GM23338 (cell line): ENCODE data around the gene MYCBP2. TPM values are rescaled to one million over a fixed set of nuclear protein-coding genes. Genes with fewer than 3 reads are reported as not detected.

Experiments used
- ATAC-seq: fragments of 200-7000 bp; cut with Tn5 transposase; 3 replicates; pipeline ENCODE4 v1.9.1; 2020
- DNase-seq: peaks from one replicate; pipeline ENCODE4 v3.0.0-alpha.2; 2015; ENCODE audit warnings: low spot score
- H2AFZ ChIP-seq: fragments of 200-600 bp; sonication (generic); 2 replicates; pipeline ENCODE4 v1.8.0; 2016; ENCODE audit warnings: antibody characterized with exemption, mild to moderate bottlenecking, moderate library complexity
- H3F3A ChIP-seq: fragments of 200-600 bp; sonication (generic); replicated peaks from 2 replicates; pipeline ENCODE4 v1.8.0; 2017; ENCODE audit warnings: antibody characterized with exemption, mixed run types, low read depth
- H3K27ac ChIP-seq: fragments of 200-600 bp; sonication (generic); 2 replicates; pipeline ENCODE4 v1.6.1; 2016; ENCODE audit warnings: low read depth
- H3K27me3 ChIP-seq: fragments of 200-600 bp; sonication (generic); 2 replicates; pipeline ENCODE4 v1.8.0; 2016; ENCODE audit warnings: mild to moderate bottlenecking, mixed run types, moderate library complexity; ENCODE audit not compliant: insufficient read depth
- H3K36me3 ChIP-seq: fragments of 200-600 bp; sonication (generic); 2 replicates; pipeline ENCODE4 v1.8.0; 2016; ENCODE audit warnings: mild to moderate bottlenecking; ENCODE audit not compliant: insufficient read depth
- H3K4me1 ChIP-seq: fragments of 200-600 bp; sonication (generic); 2 replicates; pipeline ENCODE4 v1.8.0; 2016; ENCODE audit warnings: mild to moderate bottlenecking, moderate library complexity; ENCODE audit not compliant: insufficient read depth
- H3K4me2 ChIP-seq: fragments of 200-600 bp; sonication (generic); 2 replicates; pipeline ENCODE4 v1.7.1; 2017; ENCODE audit warnings: mixed run types
- H3K4me3 ChIP-seq: fragments of 200-600 bp; sonication (generic); 2 replicates; pipeline ENCODE4 v1.6.1; 2016; ENCODE audit warnings: mixed run types
- H3K79me2 ChIP-seq: fragments of 200-600 bp; sonication (generic); replicated peaks from 2 replicates; pipeline ENCODE4 v1.8.0; 2017; ENCODE audit warnings: mild to moderate bottlenecking; ENCODE audit not compliant: insufficient read depth
- H3K9me2 ChIP-seq: fragments of 200-600 bp; sonication (generic); 2 replicates; pipeline ENCODE4 v1.8.0; 2017; ENCODE audit not compliant: insufficient read depth
- H4K20me1 ChIP-seq: fragments of 200-600 bp; sonication (generic); replicated peaks from 2 replicates; pipeline ENCODE4 v1.8.0; 2017; ENCODE audit warnings: mild to moderate bottlenecking; ENCODE audit not compliant: insufficient read depth
- H3K27ac Mint-ChIP-seq: 2 replicates; pipeline ENCODE4 v1.8.0; 2020; ENCODE audit warnings: inconsistent platforms, mild to moderate bottlenecking, moderate library complexity, mixed read lengths
- H3K27me3 Mint-ChIP-seq: 3 replicates; pipeline ENCODE4 v1.8.0; 2022; ENCODE audit warnings: low read depth, mild to moderate bottlenecking, moderate library complexity, mixed read lengths, inconsistent platforms; ENCODE audit not compliant: insufficient read depth, poor library complexity
- H3K36me3 Mint-ChIP-seq: 3 replicates; pipeline ENCODE4 v1.8.0; 2021; ENCODE audit warnings: low read depth, mild to moderate bottlenecking, inconsistent platforms, moderate library complexity, mixed read lengths
- H3K4me1 Mint-ChIP-seq: 3 replicates; pipeline ENCODE4 v1.8.0; 2020; ENCODE audit warnings: mild to moderate bottlenecking, inconsistent platforms, mixed read lengths
- H3K4me3 Mint-ChIP-seq: 3 replicates; pipeline ENCODE4 v1.8.0; 2021; ENCODE audit warnings: moderate library complexity, mild to moderate bottlenecking, inconsistent platforms, mixed read lengths
- H3K9me3 Mint-ChIP-seq: 3 replicates; pipeline ENCODE4 v1.8.0; 2020; ENCODE audit warnings: moderate library complexity, mild to moderate bottlenecking, inconsistent platforms, mixed read lengths
- CREB1 ChIP-seq: fragments of 250-450 bp; sonication (Bioruptor Pico); IDR thresholded peaks from 2 replicates; pipeline ENCODE4 v1.5.0; 2020; ENCODE audit warnings: low read depth, mild to moderate bottlenecking, moderate library complexity
- CTCF ChIP-seq, 2 experiments: fragments of 200-600 bp in 1 of 2; sonication (generic) in 1 of 2; conservative IDR thresholded peaks; 2 replicates each; pipeline versions ENCODE4 v1.5.1 to v1.6.1; 2016 to 2017; ENCODE audit warnings: antibody characterized with exemption in 2 of 2, low read depth in 2 of 2, mild to moderate bottlenecking in 2 of 2, moderate library complexity in 1 of 2
- EZH2 ChIP-seq: fragments of 200-600 bp; sonication (generic); IDR thresholded peaks from one replicate; pipeline ENCODE4 v1.8.0; 2017; ENCODE audit warnings: antibody characterized with exemption, mild to moderate bottlenecking, low read depth; ENCODE audit not compliant: unreplicated experiment
- NANOG ChIP-seq: IDR thresholded peaks from 2 replicates; pipeline ENCODE4 v1.6.1; 2016; ENCODE audit warnings: antibody characterized with exemption, borderline replicate concordance
- POLR2AphosphoS5 ChIP-seq: IDR thresholded peaks from 2 replicates; pipeline ENCODE4 v1.6.1; 2016; ENCODE audit warnings: antibody characterized with exemption, low read depth
- REST ChIP-seq: IDR thresholded peaks from one replicate; pipeline ENCODE4 v1.6.1; 2018; ENCODE audit warnings: antibody characterized with exemption; ENCODE audit not compliant: unreplicated experiment
- ZNF331 ChIP-seq: fragments of 250-450 bp; sonication (Bioruptor Pico); IDR thresholded peaks from 2 replicates; pipeline ENCODE4 v1.5.0; 2020; ENCODE audit warnings: low read depth, mild to moderate bottlenecking, moderate library complexity
- ZNF462 ChIP-seq: fragments of 250-450 bp; sonication (Bioruptor Pico); IDR thresholded peaks from 2 replicates; pipeline ENCODE4 v1.5.0; 2020; ENCODE audit warnings: mild to moderate bottlenecking, moderate library complexity
- polyA plus RNA-seq: library from polyadenylated mRNA; unstranded; fragments of >200 nt; fragmentation: Nextera tagmentation; extraction: Ambion mirVana; gene quantifications from 2 replicates; pipeline ENCODE4 v1.2.1, GENCODE V29; 2016
- total RNA-seq: library from RNA; depleted of rRNA; stranded (reverse); fragments of >200 nt; shearing (Covaris generic); gene quantifications from 2 replicates; pipeline ENCODE4 v1.2.3, GENCODE V29; 2014

The MYCBP2 gene
- total and polyA plus RNA-seq, 2 experiments from 2014 or later = 54.6 to 77.2 TPM

GRCh38 chr13:77105051-77105450 lies 221.8 kb downstream of the MYCBP2 start:
- Histone ChIP-seq H3K79me2 (no peaks in the 10 kb centered on the region), H2AFZ (no peak overlapping the region), H3K36me3 (peaks cover 9% of the 10 kb centered on the region; the same call in 1 of the 2 replicates), H3F3A (no peaks in the 10 kb centered on the region), H3K4me2 (no peak overlapping the region), H3K27ac (no peak overlapping the region), H3K27me3 (no peaks in the 10 kb centered on the region), H3K9me2 (no peaks in the 10 kb centered on the region), H3K4me3 (no peak overlapping the region), H3K4me1 (no peaks in the 10 kb centered on the region), H4K20me1 (no peaks in the 10 kb centered on the region)
- Mint-ChIP-seq H3K27ac (no peak overlapping the region), H3K4me3 (no peak overlapping the region), H3K27me3 (no peaks in the 10 kb centered on the region), H3K9me3 (peaks cover 14% of the 10 kb centered on the region), H3K36me3 (peaks cover 19% of the 10 kb centered on the region), H3K4me1 (peaks cover 8% of the 10 kb centered on the region; the same call in 2 of the 3 replicates)
- no peak for TF ChIP-seq CREB1 (CRISPR knock-in tag)
- no peak for TF ChIP-seq EZH2
- TF ChIP-seq REST = no peak
- TF ChIP-seq CTCF (conservative IDR thresholded peaks at IDR 0.05; ENCODE audit: low read depth in 2 of 2) = no peak
- TF ChIP-seq POLR2AphosphoS5 = no peak
- no peak for TF ChIP-seq ZNF331
- no peak for TF ChIP-seq NANOG
- no peak for TF ChIP-seq ZNF462 (CRISPR knock-in tag)
- DNase-seq (no peak), ATAC-seq (no peak)
